ENCODE results near the gene GMEB2.
A peak's percentile ranks its signal among the peaks of the same experiment; 100 is the strongest.

GMEB2 gene

GRCh38 chr20:63577317-63577894 lies 49.5 kb downstream of the GMEB2 start:
- no peak overlapping the region for H3K4me3 ChIP-seq (ENCODE audit: low read depth, low read length)
- no peak for TF ChIP-seq CTCF (IDR thresholded peaks at IDR 0.05; ENCODE audit: borderline replicate concordance, insufficient read depth, low read depth, low read length)

GRCh38 chr20:63576311-63576710 lies 50.6 kb downstream of the GMEB2 start:
- no peak overlapping the region for H3K4me3 ChIP-seq (ENCODE audit: low read depth, low read length)
- TF ChIP-seq CTCF (IDR thresholded peaks at IDR 0.05; ENCODE audit: borderline replicate concordance, insufficient read depth, low read depth, low read length) = no peak

- no peak for TF ChIP-seq CTCF (IDR thresholded peaks at IDR 0.05; ENCODE audit: borderline replicate concordance, insufficient read depth, low read depth, low read length)
- no peak overlapping the region for H3K4me3 ChIP-seq (ENCODE audit: low read depth, low read length)
Observed at GRCh38 chr20:63574829-63575743, 51.8 kb downstream of the GMEB2 start.

GRCh38 chr20:63574156-63574828 lies 52.6 kb downstream of the GMEB2 start, which contains the start of gene HELZ2:
Gene HELZ2, minus strand, starts transcription at chr20:63574239. Its CDS starts 1,854 bp downstream, at chr20:63572385.
- peak within 1 kb of the TSS; percentile 66 for H3K4me3 ChIP-seq (ENCODE audit: low read depth, low read length)
- no peak for TF ChIP-seq CTCF (IDR thresholded peaks at IDR 0.05; ENCODE audit: borderline replicate concordance, insufficient read depth, low read depth, low read length)

GRCh38 chr20:63573647-63574131 lies 53.2 kb downstream of the GMEB2 start:
- no peak for TF ChIP-seq CTCF (IDR thresholded peaks at IDR 0.05; ENCODE audit: borderline replicate concordance, insufficient read depth, low read depth, low read length)
- peak overlapping the region; percentile 66 for H3K4me3 ChIP-seq (ENCODE audit: low read depth, low read length)

- H3K4me3 ChIP-seq (ENCODE audit: low read depth, low read length) = peak overlapping the region; percentile 66
- peak; percentile 15; the same call in 1 of the 2 replicates for TF ChIP-seq CTCF (IDR thresholded peaks at IDR 0.05; ENCODE audit: borderline replicate concordance, insufficient read depth, low read depth, low read length)
Observed at GRCh38 chr20:63572788-63573646, 53.9 kb downstream of the GMEB2 start.
